ENCODE results near the gene C14orf132.

Gene C14orf132

DNA sequence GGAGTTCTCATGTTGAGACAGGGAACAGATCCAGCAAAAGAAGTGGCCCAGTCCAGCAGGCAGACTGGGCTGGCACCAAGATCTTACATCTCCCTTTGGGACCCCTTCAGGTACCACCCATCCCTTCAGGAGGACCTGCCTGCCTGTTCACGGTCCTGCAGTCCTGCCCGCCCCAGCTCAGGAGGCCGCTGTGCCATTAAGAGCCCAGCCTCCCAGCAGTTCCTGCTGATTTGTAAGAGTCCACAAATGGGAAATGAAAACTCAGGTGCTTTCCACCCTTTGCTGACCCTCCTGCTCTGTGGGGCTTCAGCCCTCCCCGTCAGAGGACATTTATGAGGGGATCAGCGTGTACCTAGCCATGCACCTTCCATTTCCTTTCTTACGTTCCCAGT lies 39.5 kb downstream of the C14orf132 start:
- no peak overlapping the region for H3K4me3 ChIP-seq (ENCODE audit: low read length)
- TF ChIP-seq ZNF274 (IDR thresholded peaks at IDR 0.05; ENCODE audit: low read depth, low read length), result no peak

- no peak for TF ChIP-seq ZNF274 (IDR thresholded peaks at IDR 0.05; ENCODE audit: low read depth, low read length)
- no peak overlapping the region for H3K4me3 ChIP-seq (ENCODE audit: low read length)
Measured at GRCh38 chr14:96079066-96079465, 39.9 kb downstream of the C14orf132 start.

GRCh38 chr14:96080571-96080970 lies 41.4 kb downstream of the C14orf132 start:
- no peak overlapping the region for H3K4me3 ChIP-seq (ENCODE audit: low read length)
- TF ChIP-seq ZNF274 (IDR thresholded peaks at IDR 0.05; ENCODE audit: low read depth, low read length), result no peak

DNA sequence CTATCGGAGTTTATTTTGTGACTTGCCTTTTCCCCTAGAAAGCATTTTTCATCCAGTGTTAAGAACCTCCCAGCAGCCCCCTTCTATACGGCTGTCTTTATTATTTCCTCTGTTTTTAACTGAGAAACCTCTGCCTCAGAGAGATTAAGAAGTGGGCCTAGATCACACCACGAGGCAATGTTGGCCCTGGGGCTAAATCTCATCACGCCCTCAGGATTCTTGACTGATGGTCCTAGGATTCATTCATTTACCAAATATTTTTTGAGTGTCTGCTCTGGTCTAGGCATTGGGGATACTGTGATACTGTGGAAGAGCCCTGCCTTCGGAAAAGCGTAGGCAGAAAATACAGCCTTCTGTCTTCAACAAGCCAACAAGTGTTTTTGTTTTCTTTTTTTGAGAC lies 42.1 kb downstream of the C14orf132 start:
- TF ChIP-seq ZNF274 (IDR thresholded peaks at IDR 0.05; ENCODE audit: low read depth, low read length), result no peak
- H3K4me3 ChIP-seq (ENCODE audit: low read length), result no peak overlapping the region

DNA sequence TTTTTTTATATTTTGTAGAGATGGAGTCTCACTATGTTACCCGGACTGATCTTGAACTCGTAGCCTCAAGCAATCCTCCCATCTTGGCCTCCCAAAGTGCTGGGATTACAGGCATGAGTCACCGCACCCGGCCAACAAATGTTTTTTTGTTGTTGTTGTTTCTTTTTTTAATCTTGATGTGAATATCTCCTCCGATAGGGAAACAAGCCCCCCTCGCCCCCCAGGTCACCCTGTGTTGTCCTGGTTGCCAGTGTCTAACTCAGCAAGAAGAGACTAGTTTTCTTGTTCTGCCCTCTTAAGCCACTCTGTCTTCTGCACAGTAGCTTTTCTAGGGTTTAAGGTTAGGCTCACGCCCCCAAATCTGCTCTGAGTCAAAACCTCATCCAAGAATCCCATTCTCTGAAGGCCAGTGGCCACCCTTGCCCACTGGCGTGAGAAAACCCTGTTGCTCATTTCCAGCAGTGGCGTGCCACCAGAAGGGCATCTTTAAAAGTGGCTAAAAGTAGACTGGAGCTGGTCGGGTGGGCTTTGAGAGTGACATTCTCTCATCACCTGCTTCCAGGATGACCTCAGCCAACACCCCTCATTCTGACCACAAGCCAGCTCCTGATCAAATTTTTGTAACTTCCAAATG lies 42.7 kb downstream of the C14orf132 start:
- no peak overlapping the region for H3K4me3 ChIP-seq (ENCODE audit: low read length)
- no peak for TF ChIP-seq ZNF274 (IDR thresholded peaks at IDR 0.05; ENCODE audit: low read depth, low read length)

DNA sequence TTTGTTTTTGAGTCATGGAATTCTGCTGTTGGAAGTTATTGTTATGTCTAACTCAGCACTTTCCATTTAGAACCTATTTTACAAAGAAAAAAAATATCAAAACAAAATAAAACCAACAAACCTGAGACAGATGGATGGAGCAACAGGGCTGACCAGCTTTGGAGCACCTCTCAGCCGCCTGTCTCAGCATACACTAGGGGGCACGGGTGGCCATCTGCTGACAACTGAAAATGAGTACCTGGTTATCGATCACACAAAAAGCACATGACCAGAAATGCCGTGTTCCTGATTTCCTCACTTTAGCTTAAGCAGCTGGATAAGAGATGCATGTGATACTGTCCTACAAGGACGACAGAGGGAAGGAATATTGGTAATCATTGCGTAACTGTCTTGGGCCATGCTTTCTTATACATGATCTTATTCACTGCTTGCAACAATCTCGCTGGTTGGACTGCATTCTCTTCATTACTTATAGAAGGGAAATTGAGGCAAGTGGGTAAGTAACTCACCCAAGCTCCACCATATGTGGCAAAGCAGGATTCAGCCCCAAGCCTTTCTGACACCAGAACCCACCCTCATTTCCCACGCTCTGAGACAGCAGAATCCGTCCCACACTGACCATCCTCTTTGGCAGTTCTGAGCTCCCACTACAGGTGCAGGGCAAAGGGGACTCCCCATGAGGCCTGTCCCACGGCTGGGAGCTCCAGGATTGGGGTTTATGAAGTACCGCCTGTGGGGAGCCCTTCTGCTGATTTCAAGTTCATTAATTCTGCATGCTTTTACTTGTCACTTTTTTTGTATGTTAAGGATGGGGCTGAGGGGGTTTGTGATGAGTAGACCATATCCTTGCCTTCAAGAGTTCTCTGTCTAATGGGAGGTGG lies 43.5 kb downstream of the C14orf132 start:
- TF ChIP-seq ZNF274 (IDR thresholded peaks at IDR 0.05; ENCODE audit: low read depth, low read length), result no peak
- H3K4me3 ChIP-seq (ENCODE audit: low read length), result no peak overlapping the region

GRCh38 chr14:96083667-96084320 lies 44.6 kb downstream of the C14orf132 start:
- no peak for TF ChIP-seq ZNF274 (IDR thresholded peaks at IDR 0.05; ENCODE audit: low read depth, low read length)
- H3K4me3 ChIP-seq (ENCODE audit: low read length), result no peak overlapping the region

DNA sequence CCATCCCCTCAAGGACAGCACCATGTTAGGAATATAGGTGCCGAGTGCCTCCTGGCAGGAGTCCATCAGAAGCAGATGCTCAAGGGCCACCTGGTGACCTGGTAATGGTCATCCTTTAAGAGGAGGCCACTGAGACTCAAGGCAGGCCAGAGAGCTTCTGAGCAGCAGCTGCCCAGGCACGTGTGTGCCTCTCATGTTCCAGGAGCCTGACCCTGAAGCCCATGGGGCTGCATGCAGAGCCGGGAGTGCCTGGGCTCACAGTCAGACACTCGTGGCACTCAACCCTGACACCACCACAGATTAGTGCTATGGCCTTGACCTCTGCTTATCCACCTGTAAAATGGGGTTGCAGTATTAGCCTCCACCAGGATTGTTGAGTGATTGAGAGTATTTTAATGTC lies 45.6 kb downstream of the C14orf132 start:
- H3K4me3 ChIP-seq (ENCODE audit: low read length), result no peak overlapping the region
- TF ChIP-seq ZNF274 (IDR thresholded peaks at IDR 0.05; ENCODE audit: low read depth, low read length), result no peak

GRCh38 chr14:96085369-96085768 lies 46.2 kb downstream of the C14orf132 start:
- no peak overlapping the region for H3K4me3 ChIP-seq (ENCODE audit: low read length)
- no peak for TF ChIP-seq ZNF274 (IDR thresholded peaks at IDR 0.05; ENCODE audit: low read depth, low read length)

- no peak overlapping the region for H3K4me3 ChIP-seq (ENCODE audit: low read length)
- no peak for TF ChIP-seq ZNF274 (IDR thresholded peaks at IDR 0.05; ENCODE audit: low read depth, low read length)
Measured at GRCh38 chr14:96086032-96086431, 46.9 kb downstream of the C14orf132 start.

GRCh38 chr14:96086574-96087077 lies 47.5 kb downstream of the C14orf132 start:
- no peak overlapping the region for H3K4me3 ChIP-seq (ENCODE audit: low read length)
- no peak for TF ChIP-seq ZNF274 (IDR thresholded peaks at IDR 0.05; ENCODE audit: low read depth, low read length)

DNA sequence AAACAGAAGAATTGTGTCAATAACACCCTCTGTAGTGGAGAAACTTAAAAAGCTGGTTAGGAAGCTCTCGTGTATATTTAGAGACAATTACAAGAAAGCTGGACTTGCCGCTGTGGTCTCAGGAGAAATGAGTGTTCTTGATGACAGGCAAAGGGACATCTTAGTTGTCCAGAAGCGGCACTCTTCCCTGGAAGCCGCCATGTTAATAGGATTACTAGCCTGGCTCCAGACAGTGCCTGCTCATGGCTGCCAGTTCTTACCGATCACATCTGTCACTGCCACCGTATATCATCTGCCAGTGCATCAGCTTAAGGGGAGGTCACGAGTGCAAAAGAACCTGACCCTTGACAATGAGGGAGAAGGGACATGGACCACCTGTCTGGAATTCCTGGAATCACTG lies 48.9 kb downstream of the C14orf132 start:
- no peak overlapping the region for H3K4me3 ChIP-seq (ENCODE audit: low read length)
- TF ChIP-seq ZNF274 (IDR thresholded peaks at IDR 0.05; ENCODE audit: low read depth, low read length), result no peak

DNA sequence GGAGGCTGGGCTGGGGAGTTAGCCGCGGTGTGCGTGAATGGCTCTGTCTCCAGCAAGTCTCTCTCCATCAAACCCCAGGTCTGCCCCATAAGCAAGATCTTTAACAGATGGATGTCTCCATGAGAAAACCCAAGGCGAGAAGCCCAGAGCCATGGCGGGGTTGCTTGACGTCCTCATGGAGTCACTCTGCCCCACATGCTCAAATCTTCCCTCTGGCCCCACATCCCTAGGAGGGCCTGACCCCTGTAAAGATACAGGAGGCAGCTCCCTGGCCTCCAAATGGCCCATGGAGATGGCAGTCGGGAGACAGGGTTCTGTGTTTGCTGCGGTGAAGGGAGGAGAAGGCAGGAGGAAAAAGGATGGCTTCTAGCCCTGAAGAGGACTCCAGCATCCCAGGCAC lies 49.3 kb downstream of the C14orf132 start:
- H3K4me3 ChIP-seq (ENCODE audit: low read length), result no peak overlapping the region
- no peak for TF ChIP-seq ZNF274 (IDR thresholded peaks at IDR 0.05; ENCODE audit: low read depth, low read length)

DNA sequence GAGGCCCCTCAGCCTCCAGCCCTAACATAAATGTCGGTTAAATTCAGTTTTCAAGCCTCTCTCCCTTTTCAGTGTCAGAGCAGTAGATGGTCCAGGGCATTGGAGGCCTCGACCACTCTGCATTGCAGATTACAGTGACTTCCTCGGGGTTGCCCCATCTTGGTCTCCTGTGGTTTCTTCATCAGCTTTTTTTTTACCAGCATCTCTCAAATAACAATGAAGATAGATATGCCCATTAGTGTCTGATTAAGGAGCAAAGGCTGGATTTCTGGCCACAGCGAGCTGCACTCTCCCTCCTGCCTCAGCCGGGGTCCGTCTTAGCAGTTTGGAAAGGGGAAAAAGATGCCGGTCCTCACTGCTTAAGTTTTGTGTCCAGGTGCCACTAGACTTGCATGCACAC lies 49.7 kb downstream of the C14orf132 start:
- H3K4me3 ChIP-seq (ENCODE audit: low read length), result no peak overlapping the region
- no peak for TF ChIP-seq ZNF274 (IDR thresholded peaks at IDR 0.05; ENCODE audit: low read depth, low read length)

DNA sequence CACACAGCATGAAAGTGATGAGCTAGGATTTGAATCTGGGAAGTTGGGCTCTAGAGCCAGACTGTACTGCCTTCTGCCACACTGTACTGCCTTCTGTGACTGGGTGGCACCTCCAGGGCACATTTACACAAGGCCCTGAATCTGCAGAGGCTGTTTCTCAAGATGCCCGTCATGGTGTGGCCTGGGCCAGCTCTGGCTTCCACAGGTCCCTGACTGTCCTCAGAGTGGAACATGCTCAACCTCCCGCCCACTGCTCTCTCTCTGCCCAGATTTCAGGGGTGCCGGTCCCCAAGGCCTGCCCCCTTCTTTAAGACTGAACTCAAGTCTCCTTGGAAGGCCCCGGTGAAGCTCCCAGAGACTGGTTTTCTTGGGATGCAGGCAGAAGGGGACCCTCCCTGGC lies 50.2 kb downstream of the C14orf132 start:
- H3K4me3 ChIP-seq (ENCODE audit: low read length), result no peak overlapping the region
- no peak for TF ChIP-seq ZNF274 (IDR thresholded peaks at IDR 0.05; ENCODE audit: low read depth, low read length)
